Stimulated activated CD8-positive, alpha-beta memory T cell treated with anti-CD3 and anti-CD28 coated beads, Interleukin-7, amount 100 ng/mL, for 1 hour (primary cell): ENCODE data around the gene PIGP.
A peak's percentile ranks its signal among the peaks of the same experiment; 100 is the strongest.
"Not testable (repeated sequence)": the region's sequence is repeated elsewhere in the genome, so short reads cannot be mapped to it uniquely, and the experiment has no call there.

Experiments used
- DNase-seq, 2 donors: peaks; one replicate each; pipeline ENCODE4 v3.0.0-alpha.2; 2020; ENCODE audit warnings: low read depth in 2 of 2

PIGP gene

GRCh38 chr21:37072988-37073416, at the start of gene PIGP, which contains the start of gene TTC3:
Gene PIGP, minus strand, starts transcription at chr21:37073071. Its CDS starts 556 bp downstream, at chr21:37072515.
Gene TTC3, plus strand, starts transcription at chr21:37073254. Its CDS starts 14,004 bp downstream, at chr21:37087258.
- peak; percentile 91 to 93 for DNase-seq

- no peak for DNase-seq
Measured at GRCh38 chr21:37119421-37120218, 46.7 kb upstream of the PIGP start.

GRCh38 chr21:37118187-37118826, 45.4 kb upstream of the PIGP start:
- DNase-seq, result no peak

- no peak for DNase-seq
Measured at GRCh38 chr21:37117204-37117603, 44.3 kb upstream of the PIGP start.

GRCh38 chr21:37116459-37116858, 43.6 kb upstream of the PIGP start:
- not testable (repeated sequence) for DNase-seq

GRCh38 chr21:37114301-37114700, 41.4 kb upstream of the PIGP start:
- DNase-seq, result not testable (repeated sequence)

- DNase-seq, result not testable (repeated sequence)
Measured at GRCh38 chr21:37111029-37111428, 38.2 kb upstream of the PIGP start.

- no peak for DNase-seq
Measured at GRCh38 chr21:37106998-37107397, 34.1 kb upstream of the PIGP start.

- not testable (repeated sequence) for DNase-seq
Measured at GRCh38 chr21:37102746-37103145, 29.9 kb upstream of the PIGP start.

- DNase-seq, result no peak
Measured at GRCh38 chr21:37101384-37101783, 28.5 kb upstream of the PIGP start.

- no peak for DNase-seq
Measured at GRCh38 chr21:37100316-37100715, 27.4 kb upstream of the PIGP start.

- DNase-seq, result no peak
Measured at GRCh38 chr21:37098751-37099150, 25.9 kb upstream of the PIGP start.

GRCh38 chr21:37095821-37096220, 22.9 kb upstream of the PIGP start:
- DNase-seq, result no peak

GRCh38 chr21:37093977-37094376, 21.1 kb upstream of the PIGP start:
- no peak for DNase-seq

- DNase-seq, result no peak
Measured at GRCh38 chr21:37088186-37088735, 15.4 kb upstream of the PIGP start.

- no peak for DNase-seq
Measured at GRCh38 chr21:37087188-37087587, 14.3 kb upstream of the PIGP start.

- DNase-seq, result no peak
Measured at GRCh38 chr21:37085726-37086125, 12.9 kb upstream of the PIGP start.

- no peak for DNase-seq
Measured at GRCh38 chr21:37082856-37083528, 10.1 kb upstream of the PIGP start.

GRCh38 chr21:37082375-37082774, 9.5 kb upstream of the PIGP start:
- no peak for DNase-seq

GRCh38 chr21:37079211-37079824, 6.4 kb upstream of the PIGP start:
- no peak for DNase-seq

GRCh38 chr21:37077403-37077802, 4.5 kb upstream of the PIGP start:
- no peak for DNase-seq
